HG03432 (cell line): ENCODE measurements around the gene BARHL2.

ENCODE experiments used
- ATAC-seq: cut with Tn5 transposase; IDR thresholded peaks from one replicate; pipeline ENCODE4 v1.9.1; 2021; ENCODE audit warnings: mild to moderate bottlenecking, moderate library complexity; ENCODE audit not compliant: unreplicated experiment

Gene BARHL2

GRCh38 chr1:90724926-90725656, 8.0 kb upstream of the BARHL2 start:
- no peak for ATAC-seq

GRCh38 chr1:90724361-90724760, 7.3 kb upstream of the BARHL2 start:
- no peak for ATAC-seq

GRCh38 chr1:90723590-90724108, 6.5 kb upstream of the BARHL2 start:
- ATAC-seq, result peak; percentile 29

- ATAC-seq, result peak; percentile 29
Observed at GRCh38 chr1:90722874-90723589, 5.9 kb upstream of the BARHL2 start.

- peak; percentile 62 for ATAC-seq
Observed at GRCh38 chr1:90721210-90722194, 4.4 kb upstream of the BARHL2 start.

- no peak for ATAC-seq
Observed at GRCh38 chr1:90720145-90720636, 3.1 kb upstream of the BARHL2 start.

GRCh38 chr1:90719330-90720144, 2.4 kb upstream of the BARHL2 start:
- no peak for ATAC-seq

- no peak for ATAC-seq
Observed at GRCh38 chr1:90718411-90719329, 1.6 kb upstream of the BARHL2 start.

GRCh38 chr1:90717665-90718410, 736 bp upstream of the BARHL2 start:
- no peak for ATAC-seq

- ATAC-seq, result no peak
Observed at GRCh38 chr1:90717356-90717664, 208 bp upstream of the BARHL2 start.

- ATAC-seq, result no peak
Observed at GRCh38 chr1:90716243-90716551, 905 bp downstream of the BARHL2 start.

GRCh38 chr1:90715309-90715708, 1.8 kb downstream of the BARHL2 start:
- no peak for ATAC-seq

GRCh38 chr1:90714521-90714951, 2.6 kb downstream of the BARHL2 start:
- no peak for ATAC-seq

- ATAC-seq, result no peak
Observed at GRCh38 chr1:90713741-90714509, 3.2 kb downstream of the BARHL2 start.

GRCh38 chr1:90712915-90713730, 4.0 kb downstream of the BARHL2 start:
- no peak for ATAC-seq

- no peak for ATAC-seq
Observed at GRCh38 chr1:90712153-90712856, 4.8 kb downstream of the BARHL2 start.
